Bronchial epithelial cell (primary cell): Measurements from ENCODE around the gene FSTL4. TPM values are rescaled to one million over a fixed set of nuclear protein-coding genes. Genes with fewer than 3 reads are reported as not detected.

Experiments
- DNase-seq: peaks from one replicate; pipeline ENCODE4 v3.0.0-alpha.2; 2010; ENCODE audit warnings: low read depth
- FAIRE-seq: peaks from 2 replicates; lab custom pipeline; 2011; peaks lifted over from hg19 to GRCh38; lab: Jason Lieb, UNC
- H3K27me3 ChIP-seq: 2 replicates; pipeline ENCODE4 v1.5.1; 2011; ENCODE audit warnings: low read length; ENCODE audit not compliant: control insufficient read depth, insufficient read depth
- H3K36me3 ChIP-seq: 2 replicates; pipeline ENCODE4 v1.5.1; 2011; ENCODE audit warnings: low read length; ENCODE audit not compliant: control insufficient read depth, insufficient read depth
- H3K4me3 ChIP-seq: 2 replicates; pipeline ENCODE4 v1.5.1; 2011; ENCODE audit warnings: mild to moderate bottlenecking, low read depth, low read length, control low read depth
- total RNA-seq: library from RNA; depleted of rRNA; stranded (reverse); fragments of >200 nt; gene quantifications from 2 replicates; pipeline ENCODE4 v1.2.1, GENCODE V29; 2014
- TF ChIP-seq, protein P1 (sequence below): IDR thresholded peaks from 2 replicates; pipeline ENCODE4 v1.5.1; 2011; ENCODE audit warnings: mild to moderate bottlenecking, moderate library complexity, low read length, control low read depth, inconsistent platforms; ENCODE audit not compliant: insufficient read depth, severe bottlenecking

FSTL4 gene
- total RNA-seq, 1 donor from 2014 or later, result not detected

DNA sequence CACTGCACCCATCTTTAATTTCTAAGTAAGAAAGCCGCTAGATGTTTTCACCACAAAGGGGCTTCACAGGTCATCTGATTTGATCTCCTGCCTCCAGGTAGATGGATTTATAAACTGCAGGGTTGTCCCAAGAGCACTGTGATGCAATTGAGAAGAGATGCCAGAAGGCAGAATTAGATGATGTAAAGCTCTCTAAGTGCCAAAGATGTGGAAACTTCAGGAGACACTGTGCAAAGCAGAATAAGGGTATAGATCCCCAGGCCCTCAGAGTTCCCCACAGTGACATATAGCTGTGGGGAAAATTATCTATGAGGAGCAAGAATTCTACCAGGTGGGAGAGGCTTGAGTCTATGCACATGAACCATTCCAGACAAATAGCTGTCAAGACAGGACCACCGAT lies 90.5 kb downstream of the FSTL4 start:
- H3K4me3 ChIP-seq, result no peak overlapping the region
- FAIRE-seq, result no peak
- TF ChIP-seq, protein P1, sequence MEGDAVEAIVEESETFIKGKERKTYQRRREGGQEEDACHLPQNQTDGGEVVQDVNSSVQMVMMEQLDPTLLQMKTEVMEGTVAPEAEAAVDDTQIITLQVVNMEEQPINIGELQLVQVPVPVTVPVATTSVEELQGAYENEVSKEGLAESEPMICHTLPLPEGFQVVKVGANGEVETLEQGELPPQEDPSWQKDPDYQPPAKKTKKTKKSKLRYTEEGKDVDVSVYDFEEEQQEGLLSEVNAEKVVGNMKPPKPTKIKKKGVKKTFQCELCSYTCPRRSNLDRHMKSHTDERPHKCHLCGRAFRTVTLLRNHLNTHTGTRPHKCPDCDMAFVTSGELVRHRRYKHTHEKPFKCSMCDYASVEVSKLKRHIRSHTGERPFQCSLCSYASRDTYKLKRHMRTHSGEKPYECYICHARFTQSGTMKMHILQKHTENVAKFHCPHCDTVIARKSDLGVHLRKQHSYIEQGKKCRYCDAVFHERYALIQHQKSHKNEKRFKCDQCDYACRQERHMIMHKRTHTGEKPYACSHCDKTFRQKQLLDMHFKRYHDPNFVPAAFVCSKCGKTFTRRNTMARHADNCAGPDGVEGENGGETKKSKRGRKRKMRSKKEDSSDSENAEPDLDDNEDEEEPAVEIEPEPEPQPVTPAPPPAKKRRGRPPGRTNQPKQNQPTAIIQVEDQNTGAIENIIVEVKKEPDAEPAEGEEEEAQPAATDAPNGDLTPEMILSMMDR, result no peak
- DNase-seq, result no peak
- H3K27me3 ChIP-seq, result peaks cover 4% of the 10 kb centered on the region
- H3K36me3 ChIP-seq, result no peaks in the 10 kb centered on the region

DNA sequence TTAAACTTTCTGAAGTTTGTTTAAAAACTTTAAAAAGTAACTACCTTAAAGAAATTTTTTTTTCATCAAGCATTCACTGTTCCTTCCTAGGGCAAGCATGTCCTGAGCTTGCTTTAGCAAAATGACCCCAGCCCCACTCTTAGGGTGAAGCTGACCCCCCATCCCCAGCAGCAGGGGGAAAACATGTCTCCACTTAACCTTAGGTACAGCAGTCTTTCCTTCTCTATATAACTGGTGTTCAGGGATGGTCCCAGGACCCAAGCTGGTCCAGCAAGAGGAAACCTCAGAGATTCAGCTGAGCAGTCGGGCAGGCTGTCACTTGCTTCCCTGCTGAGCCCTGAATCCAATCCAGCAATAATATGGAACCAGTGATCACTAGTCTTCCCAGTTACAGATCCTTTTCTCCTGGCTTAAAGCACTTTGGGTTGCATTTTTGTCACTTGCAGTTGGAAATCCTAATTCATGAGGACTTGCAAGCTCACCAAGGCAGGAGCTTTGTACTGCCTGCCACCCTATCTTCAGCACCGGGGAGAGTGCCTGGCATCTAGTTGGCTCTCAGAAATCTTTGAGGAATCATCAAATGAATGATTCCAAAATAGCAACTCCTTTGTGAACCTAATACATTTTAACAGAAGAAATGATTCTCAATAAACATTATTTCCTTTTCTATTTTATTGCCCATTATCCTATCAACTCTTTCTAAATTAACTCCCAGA lies 91.2 kb downstream of the FSTL4 start:
- peaks cover 4% of the 10 kb centered on the region for H3K27me3 ChIP-seq
- H3K4me3 ChIP-seq, result no peak overlapping the region
- FAIRE-seq, result no peak
- no peaks in the 10 kb centered on the region for H3K36me3 ChIP-seq
- no peak for DNase-seq
- TF ChIP-seq, protein P1, result no peak

GRCh38 chr5:133520062-133520461 lies 92.3 kb downstream of the FSTL4 start:
- DNase-seq (no peak), FAIRE-seq (no peak)
- TF ChIP-seq, protein P1, result no peak
- Histone ChIP-seq H3K27me3 (peaks cover 4% of the 10 kb centered on the region), H3K4me3 (no peak overlapping the region), H3K36me3 (no peaks in the 10 kb centered on the region)

DNA sequence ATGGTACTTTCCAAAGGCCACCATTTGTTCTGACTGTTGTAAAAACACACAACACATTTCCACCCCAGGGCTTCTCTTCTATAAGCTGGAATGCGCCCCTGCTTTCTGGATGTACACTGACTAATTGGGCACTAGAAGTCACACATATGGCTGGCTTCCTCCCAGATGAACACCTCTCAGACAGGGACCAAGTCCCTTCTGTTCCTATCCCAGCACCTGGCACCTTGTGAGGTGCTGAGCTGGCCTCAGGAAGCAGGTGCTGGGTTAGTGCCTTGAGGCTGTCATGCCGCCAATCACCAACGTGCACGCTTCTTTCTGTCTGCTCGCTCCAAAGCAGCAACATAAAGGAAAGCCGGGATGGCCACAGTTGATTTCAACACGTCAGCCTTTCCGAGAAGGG lies 93.2 kb downstream of the FSTL4 start:
- H3K27me3 ChIP-seq, result peaks cover 4% of the 10 kb centered on the region
- DNase-seq, result no peak
- TF ChIP-seq, protein P1, result no peak
- H3K36me3 ChIP-seq, result no peaks in the 10 kb centered on the region
- no peak for FAIRE-seq
- H3K4me3 ChIP-seq, result no peak overlapping the region

DNA sequence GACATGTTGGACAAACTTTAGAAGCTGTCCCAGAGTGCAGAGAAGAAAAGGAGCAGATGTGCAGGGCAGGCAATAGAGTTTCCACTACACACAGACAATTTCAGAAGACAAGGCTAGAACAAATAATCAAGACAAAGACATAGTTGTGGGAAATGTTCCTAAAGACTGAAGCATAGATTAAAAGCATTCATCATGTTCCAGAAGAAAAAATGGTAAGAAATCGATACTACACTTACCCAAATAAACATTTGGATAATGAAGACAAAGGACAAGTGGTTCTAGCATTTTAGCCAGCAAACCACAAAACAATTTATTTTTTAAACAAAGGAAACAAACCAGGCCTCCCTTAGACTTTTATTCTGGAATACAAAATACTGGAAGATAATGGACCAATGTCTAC lies 97.9 kb downstream of the FSTL4 start:
- H3K36me3 ChIP-seq, result no peaks in the 10 kb centered on the region
- H3K27me3 ChIP-seq, result no peaks in the 10 kb centered on the region
- no peak overlapping the region for H3K4me3 ChIP-seq
- DNase-seq (no peak), FAIRE-seq (no peak)
- TF ChIP-seq, protein P1, result no peak

- TF ChIP-seq, protein P1, result no peak
- H3K4me3 ChIP-seq, result no peak overlapping the region
- DNase-seq (no peak), FAIRE-seq (no peak)
- H3K36me3 ChIP-seq, result no peaks in the 10 kb centered on the region
- no peaks in the 10 kb centered on the region for H3K27me3 ChIP-seq
These were observed 99.4 kb downstream of the FSTL4 start for GRCh38 chr5:133512896-133513295.
